T-helper 1 cell treated with Interleukin-12 subunit alpha and Interleukin-12 subunit beta and Interleukin-4 antibody, amounts not matched to agents 30 ng/mL and 1 ng/mL, for 36 hours (primary cell): ENCODE results near the gene RAB1A. TPM values are rescaled to one million over a fixed set of nuclear protein-coding genes. Genes with fewer than 3 reads are reported as not detected.

ENCODE experiments used
- intact Hi-C: fragments of 100-400 bp; cut with micrococcal nuclease; formaldehyde crosslinking; loops from one replicate; pipeline ENCODE4 v1.15.1; 2024
- total RNA-seq: library from RNA; stranded (reverse); gene quantifications from 2 replicates; pipeline ENCODE4 v1.2.3, GENCODE V29; 2022

The RAB1A gene
- total RNA-seq, 1 donor from 2014 or later, result 69.0 TPM

- intact Hi-C loops, result loop anchor here (10.0 kb wide), 1 partner anchor 921 kb away; no protein-coding TSS in a partner anchor
These were observed 6.3 kb upstream of the RAB1A start for GRCh38 chr2:65136253-65136652.

DNA sequence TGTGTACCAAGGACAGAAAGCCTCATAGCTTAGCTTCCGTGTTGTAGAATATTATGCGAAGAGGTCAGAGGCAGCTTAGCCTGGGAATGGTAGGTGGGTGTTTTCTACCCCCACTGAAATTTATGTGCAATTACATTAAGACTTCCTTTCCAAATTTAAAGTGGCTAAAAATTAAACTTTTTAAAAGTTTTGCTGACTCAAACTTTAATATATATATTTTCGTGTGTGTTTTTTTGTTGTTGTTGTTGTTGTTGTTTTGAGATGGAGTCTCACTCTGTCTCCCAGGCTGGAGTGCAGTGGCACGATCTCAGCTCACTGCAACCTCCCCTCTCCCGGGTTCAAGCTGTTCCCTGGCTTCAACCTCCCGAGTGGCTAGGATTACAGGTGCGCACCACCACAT is 4.3 kb upstream of the RAB1A start:
- intact Hi-C loops, result loop anchor here (5.0 to 10.0 kb wide), 2 partner anchors 482 to 919 kb away; partner anchors contain the start of gene SERTAD2

GRCh38 chr2:65133626-65134025 is 3.7 kb upstream of the RAB1A start:
- intact Hi-C loops, result loop anchor here (5.0 to 10.0 kb wide), 2 partner anchors 481 to 919 kb away; partner anchors contain the start of gene SERTAD2

DNA sequence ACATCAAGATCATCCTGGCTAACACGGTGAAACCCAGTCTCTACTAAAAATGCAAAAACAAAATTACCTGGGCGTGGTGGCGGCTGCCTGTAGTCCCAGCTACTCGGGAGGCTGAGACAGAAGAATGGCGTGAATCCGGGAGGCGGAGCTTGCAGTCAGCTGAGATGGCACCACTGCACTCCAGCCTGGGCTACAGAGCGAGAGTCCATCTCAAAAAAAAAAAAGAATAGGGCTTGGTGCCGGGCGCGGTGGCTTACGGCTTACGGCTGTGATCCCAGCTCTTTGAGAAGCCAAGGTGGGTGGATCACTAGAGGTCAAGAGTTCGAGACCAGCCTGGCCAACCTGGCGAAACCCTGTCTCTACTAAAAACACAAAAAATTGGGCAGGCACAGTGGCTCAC is 3.0 kb upstream of the RAB1A start:
- intact Hi-C loops, result loop anchor here (5.0 to 10.0 kb wide), 2 partner anchors 481 to 918 kb away; partner anchors contain the start of gene SERTAD2

DNA sequence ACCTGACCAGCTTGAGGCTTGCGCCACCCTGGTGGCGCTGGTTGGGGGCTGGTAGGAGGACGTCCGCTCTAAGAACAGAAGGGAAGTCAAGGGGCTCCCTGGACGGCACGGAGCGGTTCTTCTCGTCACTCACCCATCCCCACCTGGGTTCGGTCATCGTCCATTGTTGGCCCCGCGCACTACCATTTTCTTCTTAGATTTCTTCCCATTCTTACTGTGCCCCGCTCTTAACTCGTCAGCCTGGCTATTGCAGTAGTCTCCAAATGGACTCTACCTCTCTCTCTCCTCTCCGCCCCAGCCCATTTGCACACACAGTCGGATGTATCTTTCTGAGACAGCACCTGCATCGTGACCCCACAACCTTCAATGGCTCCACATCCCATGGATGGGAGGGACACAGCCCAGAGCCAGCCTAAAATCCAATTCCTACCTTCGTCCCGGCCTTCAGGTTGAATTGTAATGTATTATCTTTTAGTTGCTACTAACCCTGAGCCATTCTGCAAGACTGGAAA is 814 bp upstream of the RAB1A start:
- intact Hi-C loops, result loop anchor here (1.0 to 10.0 kb wide), 15 partner anchors 38 to 1542 kb away; partner anchors contain the start of genes ACTR2, AFTPH, MDH1 and SERTAD2

DNA sequence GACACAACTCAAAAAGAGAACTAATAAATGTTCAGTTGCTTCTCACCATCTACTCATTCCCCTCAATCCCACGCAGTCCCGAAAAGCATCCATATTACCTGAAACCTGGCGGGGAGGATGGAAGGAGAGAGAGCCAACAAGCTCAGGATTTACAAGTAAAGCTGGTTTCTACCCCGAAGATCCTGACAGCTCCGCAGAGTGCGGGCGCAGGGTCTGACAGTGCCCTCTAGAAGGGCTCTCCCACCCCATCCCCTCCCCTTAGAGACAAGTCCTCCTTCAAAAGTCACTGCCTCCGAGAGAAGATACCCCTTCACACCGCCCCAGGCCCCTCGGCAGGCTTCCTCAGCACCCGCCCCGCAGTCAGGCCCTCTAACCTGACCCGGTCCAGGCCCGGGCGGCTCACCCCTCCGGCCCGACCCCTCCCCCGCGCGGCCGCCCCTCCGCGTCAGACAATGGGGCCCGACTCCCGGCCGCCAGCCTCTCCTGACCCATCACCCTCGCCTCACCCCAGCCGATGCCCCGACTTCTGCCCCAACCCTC is 550 bp downstream of the RAB1A start:
- intact Hi-C loops, result loop anchor here (5.0 kb wide), 1 partner anchor 1287 kb away; the partner anchor contains the start of gene UGP2

DNA sequence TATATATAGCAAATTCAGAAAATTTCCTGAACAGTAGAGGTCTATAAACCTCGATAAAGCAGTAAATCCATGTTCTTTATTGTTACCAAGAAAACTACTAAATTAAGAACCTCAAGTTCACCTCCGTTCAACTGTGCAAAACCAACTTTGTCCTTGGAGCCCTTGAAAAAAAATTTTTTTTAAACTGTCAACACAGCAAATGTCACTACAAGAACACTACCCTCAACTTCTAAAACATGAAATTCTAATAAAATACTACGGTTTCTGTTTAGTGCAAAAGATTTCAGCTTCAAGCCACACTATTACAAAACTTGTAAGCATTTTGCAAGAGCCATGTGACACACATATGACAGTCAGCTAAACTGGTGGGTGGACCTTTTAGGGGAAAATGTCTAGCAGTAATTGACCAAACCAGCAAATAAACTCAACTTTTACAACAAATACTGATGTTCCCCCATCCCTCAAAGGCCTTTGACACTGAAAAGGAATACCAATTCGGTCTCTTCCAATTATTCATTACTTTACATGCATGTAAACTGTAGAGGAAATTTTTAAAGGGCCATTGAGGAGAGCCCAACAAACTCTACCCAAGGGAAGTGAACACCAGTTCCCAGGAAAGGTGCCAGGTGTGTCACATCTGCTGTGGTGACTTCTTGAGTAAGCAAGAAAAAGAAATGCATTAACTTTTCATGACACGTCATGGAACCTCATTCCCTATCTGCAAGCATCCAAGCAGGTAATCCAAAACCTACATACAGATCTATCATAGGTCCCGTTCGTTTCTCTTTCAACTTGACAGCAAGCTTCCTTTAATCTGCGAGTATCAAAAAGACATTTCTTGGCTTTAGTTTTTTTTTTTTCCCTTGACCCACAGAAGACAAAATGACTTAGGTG is 1.4 kb downstream of the RAB1A start:
- intact Hi-C loops, result loop anchor here (5.0 kb wide), 1 partner anchor 1286 kb away; the partner anchor contains the start of gene UGP2

DNA sequence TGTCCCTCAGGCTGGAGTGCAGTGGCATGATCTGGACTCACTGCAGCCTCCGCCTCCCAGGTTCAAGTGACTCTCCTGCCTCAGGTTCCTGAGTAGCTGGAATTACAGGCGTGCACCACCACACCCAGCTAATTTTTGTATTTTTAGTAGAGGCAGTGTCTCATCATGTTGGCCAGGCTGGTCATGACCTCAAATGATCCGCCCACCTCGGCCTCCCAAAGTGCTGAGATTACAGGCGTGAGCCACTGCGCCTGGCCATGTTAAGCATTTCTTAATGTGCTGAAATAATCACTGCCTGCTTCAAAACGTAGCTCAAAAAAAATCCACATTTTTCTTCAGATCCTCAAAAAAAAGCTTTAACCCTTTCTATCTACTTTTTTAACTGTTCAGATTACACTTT is 4.4 kb downstream of the RAB1A start:
- intact Hi-C loops, result loop anchor here (5.0 kb wide), 1 partner anchor 1283 kb away; the partner anchor contains the start of gene UGP2

GRCh38 chr2:65122313-65122712 is 7.6 kb downstream of the RAB1A start:
- intact Hi-C loops, result no loop called here

- intact Hi-C loops, result no loop called here
These were observed 8.8 kb downstream of the RAB1A start for GRCh38 chr2:65120990-65121693.

DNA sequence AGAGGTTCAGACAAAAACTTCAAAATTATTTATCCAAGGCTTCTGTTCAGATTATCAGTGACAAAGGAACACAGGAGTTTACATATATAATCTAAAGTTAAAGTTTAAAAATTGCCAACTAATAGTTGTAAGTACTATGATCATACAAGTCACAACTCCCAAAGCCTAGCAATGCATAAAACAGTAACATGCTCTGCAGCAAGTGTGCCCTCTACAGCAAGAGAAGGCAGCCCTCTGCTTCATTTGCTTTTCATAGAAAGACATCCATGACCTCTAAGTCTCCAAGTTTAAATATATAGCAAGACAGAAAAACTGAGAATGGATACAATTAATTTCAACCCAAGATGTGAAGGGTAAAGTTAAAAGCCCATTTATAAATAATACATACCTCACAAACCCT is 13.3 kb downstream of the RAB1A start:
- intact Hi-C loops, result no loop called here

DNA sequence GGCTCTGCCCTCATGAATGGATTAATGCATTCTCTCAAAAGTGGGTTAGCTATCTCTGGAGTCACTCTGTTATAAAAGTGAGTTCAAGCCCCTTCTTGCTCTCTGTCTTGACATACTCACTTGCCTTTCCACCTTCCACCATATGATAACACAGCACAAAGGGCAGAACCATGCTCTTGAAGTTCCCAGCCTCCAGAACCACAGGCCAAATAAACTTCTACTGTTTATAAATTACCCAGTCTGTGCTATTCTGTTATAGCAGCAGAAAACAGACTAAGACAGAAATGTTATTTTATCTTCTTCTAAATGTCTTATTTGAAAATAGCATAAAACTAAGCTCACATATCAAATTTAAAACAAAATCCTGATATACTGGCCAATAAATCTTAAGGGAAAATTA is 15.0 kb downstream of the RAB1A start:
- intact Hi-C loops, result no loop called here

GRCh38 chr2:65113816-65114215 is 16.1 kb downstream of the RAB1A start:
- intact Hi-C loops, result no loop called here

DNA sequence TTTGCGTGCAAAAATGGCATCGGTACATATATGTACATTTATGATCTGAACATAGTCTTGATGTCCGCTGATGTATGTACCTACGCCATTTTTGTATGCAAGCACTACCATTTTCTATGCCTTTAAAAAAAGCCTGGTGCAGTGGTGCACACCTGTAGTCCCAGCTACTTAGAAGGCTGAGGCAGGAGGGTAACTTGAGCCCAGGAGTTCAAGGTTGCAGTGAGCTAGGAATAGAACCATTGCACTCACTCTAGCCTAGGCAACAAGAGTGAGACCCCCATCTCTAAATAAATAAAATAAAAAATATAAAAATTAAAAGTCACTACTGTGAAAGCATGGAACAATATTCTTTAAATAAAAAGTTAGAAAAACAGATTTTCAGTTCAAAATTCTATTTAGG is 16.7 kb downstream of the RAB1A start:
- intact Hi-C loops, result no loop called here

DNA sequence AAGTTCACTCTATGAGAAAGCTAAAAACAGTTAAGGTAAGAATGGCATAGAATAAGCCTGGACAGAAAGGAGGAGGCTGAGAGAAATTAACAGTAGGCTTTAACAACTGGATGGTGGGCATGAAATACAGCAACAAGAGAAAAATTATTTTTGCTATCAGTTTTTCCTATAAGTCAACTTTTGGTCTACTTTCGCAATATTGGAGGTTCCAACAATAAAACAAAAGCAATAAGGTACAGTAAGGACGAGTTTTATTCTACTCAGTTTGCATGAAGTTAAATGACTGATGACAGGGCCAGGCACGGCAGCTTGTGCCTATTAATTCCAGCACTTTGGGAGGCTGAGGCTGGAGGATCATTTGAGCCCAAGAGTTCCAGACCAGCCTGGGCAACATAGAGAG is 17.3 kb downstream of the RAB1A start:
- intact Hi-C loops, result no loop called here

DNA sequence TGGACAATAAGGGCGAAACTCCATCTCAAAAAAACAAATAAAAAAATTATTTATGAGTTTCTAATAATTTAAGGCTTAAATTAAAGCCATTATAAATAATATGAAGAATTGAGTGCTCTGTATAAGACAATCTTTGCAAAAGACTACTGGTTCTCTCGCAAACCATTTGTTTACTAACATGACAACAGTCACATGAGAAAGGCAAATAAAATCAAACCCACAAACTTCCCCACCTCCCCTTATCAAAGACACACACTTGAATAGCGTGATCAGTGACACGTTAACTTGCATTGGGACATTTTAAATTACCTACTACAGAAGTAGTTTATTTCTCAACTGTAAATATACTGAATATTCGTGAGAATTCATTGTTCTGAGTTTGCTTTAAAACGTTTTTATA is 21.1 kb downstream of the RAB1A start:
- intact Hi-C loops, result no loop called here

GRCh38 chr2:65107530-65107929 is 22.4 kb downstream of the RAB1A start:
- intact Hi-C loops, result no loop called here

GRCh38 chr2:65103013-65103715 is 26.7 kb downstream of the RAB1A start:
- intact Hi-C loops, result no loop called here

GRCh38 chr2:65101071-65101470 is 28.8 kb downstream of the RAB1A start:
- intact Hi-C loops, result no loop called here

GRCh38 chr2:65098741-65099140 is 31.2 kb downstream of the RAB1A start:
- intact Hi-C loops, result no loop called here

DNA sequence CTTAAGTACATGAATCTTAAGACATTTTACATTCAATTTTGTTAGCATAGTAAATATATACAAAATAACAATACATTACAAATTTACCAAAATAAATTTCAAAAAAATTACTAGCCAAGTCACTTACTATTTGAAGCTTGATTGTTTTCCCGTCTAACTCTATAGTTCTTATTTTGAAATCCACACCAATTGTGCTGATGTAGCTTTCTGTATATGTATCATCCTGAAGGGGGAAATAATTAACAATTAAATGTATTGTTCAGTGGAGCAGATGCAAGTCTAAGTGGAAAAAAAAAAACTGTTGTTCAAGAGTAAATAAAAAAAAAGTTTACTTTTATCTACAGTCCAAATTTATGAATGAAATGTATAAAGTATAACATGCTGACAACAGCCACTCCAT is 32.1 kb downstream of the RAB1A start:
- intact Hi-C loops, result no loop called here
